Mononuclear cell (primary cell): ENCODE measurements around the gene CROT. TPM values are rescaled to one million over a fixed set of nuclear protein-coding genes. Genes with fewer than 3 reads are reported as not detected.

Experiments
- H3K27me3 ChIP-seq: 2 replicates; pipeline ENCODE4 v1.6.0; 2011; ENCODE audit warnings: low read length, control low read depth; ENCODE audit not compliant: insufficient read depth
- H3K4me1 ChIP-seq: 2 replicates; pipeline ENCODE4 v1.5.1; 2011; ENCODE audit warnings: mild to moderate bottlenecking, low read length, control low read depth; ENCODE audit not compliant: insufficient read depth
- H3K4me3 ChIP-seq: 2 replicates; pipeline ENCODE4 v1.5.1; 2011; ENCODE audit warnings: mild to moderate bottlenecking, low read length, moderate library complexity
- H3K9me3 ChIP-seq: 2 replicates; pipeline ENCODE4 v1.5.1; 2011; ENCODE audit warnings: low read depth, mild to moderate bottlenecking, control low read depth, low read length
- total RNA-seq: library from RNA; depleted of rRNA; stranded (reverse); fragments of >200 nt; gene quantifications from one replicate; pipeline ENCODE4 v1.2.3, GENCODE V29; 2012

The CROT gene
- total RNA-seq, 1 donor = 6.9 TPM

DNA sequence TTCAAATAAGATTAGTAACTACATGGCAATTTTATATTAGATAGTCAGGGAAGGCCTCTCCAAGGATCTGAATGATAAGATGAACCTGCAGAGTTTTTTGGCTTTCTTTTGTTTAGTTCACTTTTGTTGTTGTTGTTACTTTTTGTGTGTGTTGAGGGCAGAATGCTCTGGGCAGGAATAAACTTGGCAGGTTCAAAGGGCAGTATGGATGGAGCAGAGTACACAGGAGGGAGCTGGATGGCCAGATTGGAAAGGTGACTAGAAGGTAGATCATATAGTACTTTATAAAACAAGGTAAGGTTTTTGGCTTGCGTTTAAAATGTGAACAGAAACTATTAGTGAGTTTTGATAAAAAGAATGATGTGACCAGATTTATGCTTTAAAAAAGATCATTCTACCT lies 17.9 kb downstream of the CROT start:
- Histone ChIP-seq H3K9me3 (no peaks in the 10 kb centered on the region), H3K4me3 (no peak overlapping the region), H3K27me3 (no peaks in the 10 kb centered on the region), H3K4me1 (no peaks in the 10 kb centered on the region)

DNA sequence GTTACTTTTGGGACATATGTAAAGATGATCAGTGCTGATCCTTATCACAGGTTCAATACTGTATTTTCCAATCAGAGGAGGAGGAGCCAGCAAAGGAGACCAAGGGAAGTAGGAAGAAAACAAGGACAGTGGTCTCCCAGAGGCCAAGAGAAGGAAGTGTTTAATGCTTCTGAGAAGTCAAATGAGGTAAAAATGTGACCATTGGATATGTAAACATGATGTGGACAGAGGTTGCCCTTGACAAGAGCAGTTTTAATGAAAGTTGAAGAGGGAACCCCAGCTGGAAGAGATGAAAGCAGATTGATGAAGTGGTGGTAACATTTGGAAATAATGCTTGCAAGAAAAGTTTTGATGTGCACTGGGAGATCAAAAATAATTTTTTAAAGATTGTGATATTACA lies 18.8 kb downstream of the CROT start:
- no peaks in the 10 kb centered on the region for H3K27me3 ChIP-seq
- H3K4me1 ChIP-seq = no peaks in the 10 kb centered on the region
- H3K9me3 ChIP-seq = no peaks in the 10 kb centered on the region
- no peak overlapping the region for H3K4me3 ChIP-seq

DNA sequence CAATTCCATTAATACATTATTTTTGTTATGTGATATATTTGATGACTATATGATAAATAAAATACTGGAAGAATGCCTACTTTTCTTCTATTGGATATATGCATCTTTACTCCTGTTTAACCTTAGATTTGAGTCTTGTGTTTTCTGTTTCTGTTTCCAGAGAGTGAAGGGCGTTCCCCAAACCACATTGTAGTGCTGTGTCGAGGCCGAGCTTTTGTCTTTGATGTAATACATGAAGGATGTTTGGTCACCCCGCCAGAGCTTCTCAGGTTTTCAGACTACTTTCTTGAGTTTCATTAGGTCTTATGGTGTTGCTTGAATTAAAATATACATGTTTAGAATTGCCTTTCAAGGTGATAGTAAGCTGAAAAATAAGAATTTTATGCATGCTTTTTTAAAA lies 23.8 kb downstream of the CROT start:
- H3K27me3 ChIP-seq = no peaks in the 10 kb centered on the region
- no peaks in the 10 kb centered on the region for H3K9me3 ChIP-seq
- no peak overlapping the region for H3K4me3 ChIP-seq
- H3K4me1 ChIP-seq = no peaks in the 10 kb centered on the region

DNA sequence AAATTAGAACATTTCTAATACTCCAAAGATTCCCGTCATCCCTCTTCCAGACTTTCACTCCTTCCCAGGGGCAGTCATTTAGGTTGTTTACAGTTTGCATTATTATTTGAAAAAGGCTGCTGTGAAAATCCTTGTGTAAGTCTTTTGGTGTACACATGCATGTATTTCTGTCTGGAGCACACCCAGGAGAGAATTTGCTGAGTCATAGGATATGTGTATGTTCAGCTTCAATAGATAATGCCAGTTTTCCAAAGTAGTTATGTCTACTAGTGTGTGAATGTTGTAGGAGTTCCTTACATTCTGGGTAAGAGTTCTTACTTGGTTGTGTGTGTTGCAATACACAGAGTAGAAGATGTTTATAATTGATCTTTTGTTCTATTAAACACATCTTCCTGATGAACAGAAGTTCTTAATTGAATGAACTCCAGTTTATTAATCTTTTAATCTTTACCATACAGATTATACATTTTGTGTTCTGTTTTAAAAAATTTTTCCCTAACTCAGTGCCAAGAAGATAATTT lies 25.3 kb downstream of the CROT start:
- Histone ChIP-seq H3K4me1 (no peaks in the 10 kb centered on the region), H3K9me3 (no peaks in the 10 kb centered on the region), H3K4me3 (no peak overlapping the region), H3K27me3 (no peaks in the 10 kb centered on the region)

DNA sequence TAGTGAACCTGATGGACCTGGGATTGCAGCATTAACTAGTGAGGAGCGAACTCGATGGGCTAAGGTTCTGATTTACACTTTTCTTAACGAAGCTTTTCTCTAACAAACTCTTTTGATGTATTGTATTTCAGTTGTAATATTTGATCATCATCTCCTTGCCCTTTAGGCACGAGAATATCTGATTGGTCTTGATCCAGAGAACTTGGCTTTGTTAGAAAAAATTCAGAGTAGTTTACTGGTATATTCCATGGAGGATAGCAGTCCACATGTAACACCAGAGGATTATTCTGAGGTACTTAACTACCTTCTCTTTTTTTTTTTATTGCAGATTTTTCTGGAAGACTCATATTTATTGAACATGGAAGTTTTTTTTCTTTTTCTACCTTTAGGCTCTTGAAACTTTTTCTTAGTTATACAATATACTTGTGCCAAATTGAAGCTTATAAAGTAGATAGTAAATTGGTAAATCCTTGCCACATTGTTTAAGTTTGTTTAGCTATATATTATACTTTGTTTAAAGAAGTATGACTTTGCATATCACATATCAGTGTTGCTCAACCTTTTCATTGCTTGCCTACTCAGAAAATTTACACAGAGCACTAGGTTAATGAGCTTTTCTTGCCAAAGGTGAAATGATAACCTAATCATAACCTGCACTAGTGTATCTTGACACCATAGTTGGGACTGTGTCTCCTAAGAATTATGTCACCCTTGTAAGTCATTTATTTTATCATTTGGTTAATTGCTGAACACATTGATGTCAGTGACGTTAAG lies 30.4 kb downstream of the CROT start:
- Histone ChIP-seq H3K27me3 (no peaks in the 10 kb centered on the region), H3K9me3 (no peaks in the 10 kb centered on the region), H3K4me3 (no peak overlapping the region), H3K4me1 (no peaks in the 10 kb centered on the region)

DNA sequence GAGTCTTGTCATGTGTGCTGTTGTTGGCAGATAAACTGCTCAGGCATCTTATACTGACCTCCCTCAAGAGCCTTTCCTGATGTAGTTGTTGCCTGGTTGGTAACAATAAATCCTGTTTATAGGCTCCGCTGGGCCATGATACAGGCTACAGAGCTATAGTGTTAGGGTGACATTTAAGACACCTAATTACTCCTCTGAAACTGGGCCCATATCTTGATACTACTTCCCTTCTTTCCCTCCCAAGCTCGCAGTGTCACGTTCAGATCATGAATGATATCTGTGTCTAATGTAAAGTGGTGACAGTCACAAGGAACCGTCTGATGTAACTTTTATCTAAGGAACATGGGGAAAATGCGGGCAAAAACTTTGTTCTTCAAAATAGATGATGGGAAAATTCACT lies 35.4 kb downstream of the CROT start:
- no peak overlapping the region for H3K4me3 ChIP-seq

DNA sequence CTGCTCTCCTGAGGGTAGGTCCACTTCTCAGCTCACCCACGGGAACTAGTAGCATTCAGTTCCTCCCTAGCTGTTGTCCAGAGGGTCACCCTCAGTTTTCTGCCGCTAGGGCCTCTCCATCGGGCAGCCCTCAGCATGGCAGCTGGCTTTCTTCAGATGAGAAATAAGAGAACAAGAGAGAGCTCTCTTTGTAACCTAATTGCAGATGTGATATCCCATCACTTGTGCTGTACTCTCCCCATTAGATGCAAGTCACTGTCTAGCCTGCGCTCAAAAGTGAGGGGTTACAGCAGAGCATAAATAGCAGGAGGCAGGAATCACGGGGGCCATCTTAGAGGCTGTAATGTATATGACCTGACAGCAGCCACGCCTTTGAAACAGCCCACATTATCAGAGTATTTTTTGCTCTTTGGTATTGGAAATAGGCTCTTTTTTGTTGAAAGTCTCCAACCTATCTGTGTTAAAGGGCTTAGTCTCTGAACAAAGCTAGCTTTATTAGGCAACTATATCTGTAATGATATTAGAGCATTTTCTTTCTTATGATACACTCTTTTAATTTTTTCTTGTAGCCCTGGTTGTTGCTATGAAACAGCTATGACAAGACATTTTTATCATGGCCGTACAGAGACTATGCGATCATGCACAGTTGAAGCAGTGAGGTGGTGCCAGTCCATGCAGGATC lies 45.7 kb downstream of the CROT start:
- Histone ChIP-seq H3K9me3 (no peaks in the 10 kb centered on the region), H3K4me1 (no peaks in the 10 kb centered on the region), H3K27me3 (no peaks in the 10 kb centered on the region), H3K4me3 (no peak overlapping the region)

More for the DNA sequence above, 35.4 kb downstream of the CROT start:
- no peaks in the 10 kb centered on the region for H3K9me3 ChIP-seq
- H3K4me1 ChIP-seq = no peaks in the 10 kb centered on the region
- H3K27me3 ChIP-seq = no peaks in the 10 kb centered on the region

DNA sequence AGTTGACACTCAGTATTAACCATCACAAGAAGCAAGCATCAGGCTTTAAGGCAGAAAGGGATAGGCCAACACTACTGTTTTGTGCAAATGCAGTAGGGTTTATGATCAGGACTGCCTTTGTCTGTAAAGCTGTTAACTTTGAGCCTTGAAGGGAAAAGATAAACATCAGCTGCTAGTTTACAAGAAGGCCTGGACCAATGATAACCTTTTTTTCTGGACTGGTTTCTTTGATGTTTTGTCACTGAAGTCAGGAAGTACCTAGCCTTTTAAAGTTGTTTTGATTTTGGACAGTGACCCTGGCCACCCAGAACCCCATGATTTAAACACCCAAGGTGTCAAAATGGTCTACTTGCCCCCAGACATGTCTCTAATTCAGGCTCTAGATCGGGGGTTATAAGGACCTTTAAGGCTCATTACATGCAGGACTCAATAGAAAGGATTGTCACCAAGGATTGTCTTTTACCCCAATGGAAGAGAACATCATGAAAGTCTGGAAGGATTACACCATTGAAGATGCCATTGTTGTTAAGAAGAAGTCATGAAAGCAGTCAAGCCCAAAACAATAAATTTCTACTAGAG lies 50.1 kb downstream of the CROT start:
- Histone ChIP-seq H3K9me3 (no peaks in the 10 kb centered on the region), H3K4me3 (no peak overlapping the region), H3K27me3 (no peaks in the 10 kb centered on the region), H3K4me1 (no peaks in the 10 kb centered on the region)

DNA sequence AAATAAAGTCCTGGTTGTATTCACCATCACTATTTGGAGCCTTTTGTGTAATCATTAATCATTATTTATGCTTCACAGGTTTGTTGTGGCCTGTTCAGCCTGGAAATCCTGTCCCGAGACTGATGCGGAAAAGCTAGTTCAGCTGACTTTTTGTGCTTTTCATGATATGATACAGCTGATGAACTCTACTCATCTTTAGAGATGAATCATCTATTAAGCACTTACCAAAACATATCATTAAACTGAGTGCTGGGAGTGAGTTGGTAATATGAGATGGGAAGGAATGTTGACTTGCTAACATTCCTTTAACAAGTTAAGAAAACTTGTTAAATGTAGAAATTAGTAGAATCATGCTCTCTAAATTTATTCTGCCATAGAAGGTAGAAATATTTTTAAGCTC lies 53.0 kb downstream of the CROT start:
- Histone ChIP-seq H3K9me3 (no peaks in the 10 kb centered on the region), H3K4me1 (no peaks in the 10 kb centered on the region), H3K27me3 (no peaks in the 10 kb centered on the region), H3K4me3 (no peak overlapping the region)

DNA sequence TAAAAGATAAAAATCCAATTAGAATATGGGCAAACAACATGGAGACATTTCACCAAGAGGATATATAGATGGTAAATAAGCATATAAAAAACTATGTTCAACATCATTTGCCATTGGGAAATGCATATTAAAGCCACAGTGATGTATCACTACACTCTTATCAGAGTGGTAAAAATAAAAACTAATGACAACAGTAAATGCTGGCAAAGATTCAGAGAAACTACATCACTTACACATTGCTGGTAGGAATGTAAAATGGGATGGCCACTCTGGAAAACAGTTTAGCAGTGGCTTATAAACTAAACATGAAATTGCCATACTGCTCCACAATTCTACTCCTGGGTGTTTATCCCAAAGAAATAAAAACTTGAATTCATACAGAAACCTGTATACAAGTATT lies 59.2 kb downstream of the CROT start:
- H3K27me3 ChIP-seq = no peaks in the 10 kb centered on the region
- H3K4me3 ChIP-seq = no peak overlapping the region
- no peaks in the 10 kb centered on the region for H3K9me3 ChIP-seq
- H3K4me1 ChIP-seq = no peaks in the 10 kb centered on the region

DNA sequence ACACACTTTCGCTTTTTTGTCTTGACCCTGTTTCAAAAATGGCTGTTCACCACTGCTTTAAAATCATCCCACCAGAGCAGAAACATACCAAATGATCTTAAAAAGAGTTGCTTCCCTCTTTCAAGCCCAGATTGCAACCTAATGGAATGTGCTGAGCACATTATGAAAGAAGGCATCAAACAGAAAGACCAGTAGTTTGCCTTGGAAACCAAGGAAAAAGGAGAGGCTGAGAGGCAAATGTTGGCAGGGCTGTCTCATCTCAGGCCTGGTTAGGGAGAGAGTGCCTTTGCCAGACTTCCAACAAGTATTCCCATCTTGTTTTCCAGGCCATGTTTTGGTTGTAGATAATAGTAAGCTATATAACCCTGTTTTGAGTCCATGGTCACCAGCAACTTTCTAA lies 65.7 kb downstream of the CROT start:
- H3K4me1 ChIP-seq = no peaks in the 10 kb centered on the region
- no peaks in the 10 kb centered on the region for H3K27me3 ChIP-seq
- H3K9me3 ChIP-seq = no peaks in the 10 kb centered on the region
- no peak overlapping the region for H3K4me3 ChIP-seq

DNA sequence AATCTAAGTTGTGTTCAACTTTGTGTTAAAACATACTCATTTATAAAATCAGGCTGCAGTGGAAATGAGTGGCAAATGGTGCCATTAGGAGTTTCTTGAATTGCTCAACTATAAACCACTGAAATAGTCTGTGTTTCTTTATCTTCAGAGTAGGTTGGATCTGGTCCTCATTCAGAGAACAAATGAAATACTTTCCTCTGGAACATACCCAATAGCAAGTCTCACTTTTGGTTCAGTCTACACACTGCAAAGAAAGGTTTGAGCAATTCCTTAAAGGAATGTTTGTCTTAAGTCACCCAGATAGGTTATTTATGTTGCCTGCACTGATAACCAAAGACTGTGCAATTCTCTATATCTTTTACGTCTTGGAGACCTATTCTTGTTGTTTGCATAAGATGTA lies 67.6 kb downstream of the CROT start:
- Histone ChIP-seq H3K27me3 (no peaks in the 10 kb centered on the region), H3K4me3 (no peak overlapping the region), H3K9me3 (no peaks in the 10 kb centered on the region), H3K4me1 (no peaks in the 10 kb centered on the region)

DNA sequence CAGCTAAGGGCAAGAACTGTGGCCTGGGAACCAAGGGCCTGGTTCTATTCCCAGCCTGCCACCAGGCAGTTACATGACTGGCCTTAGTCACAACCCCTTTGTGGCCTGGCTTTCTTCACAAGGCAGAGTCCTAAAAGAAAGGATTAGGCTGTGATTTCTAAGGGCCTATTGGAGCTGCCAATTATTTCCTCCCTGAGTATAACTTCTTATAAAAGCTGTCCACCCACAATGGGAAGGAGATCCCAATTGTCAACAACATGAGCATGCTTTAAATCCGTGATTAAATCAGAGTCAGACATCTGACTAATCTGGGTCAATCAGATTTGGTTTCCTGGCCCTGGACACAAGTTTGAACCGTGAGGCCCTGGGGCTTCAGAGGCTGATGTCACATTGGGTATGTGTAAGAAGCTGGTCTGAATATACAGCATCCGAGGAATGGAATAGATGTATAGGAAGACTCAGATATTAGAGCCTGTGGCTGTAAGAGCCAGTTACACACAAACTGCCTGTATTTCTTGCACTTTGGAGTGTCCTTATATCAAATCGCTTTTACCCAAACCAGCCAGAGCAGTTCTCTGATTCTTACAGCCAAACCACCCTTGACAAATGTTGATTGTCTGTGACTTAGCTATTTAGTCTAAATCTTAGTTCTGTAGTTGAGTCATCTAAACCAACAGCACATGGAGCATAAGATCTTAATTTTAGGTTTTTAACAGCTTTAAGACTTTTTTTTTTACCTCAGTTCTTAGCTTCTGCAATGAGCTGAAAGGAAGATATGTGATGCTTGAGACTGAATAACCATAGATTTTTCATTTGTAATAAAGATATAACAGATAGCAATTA lies 68.7 kb downstream of the CROT start:
- Histone ChIP-seq H3K27me3 (no peaks in the 10 kb centered on the region), H3K9me3 (no peaks in the 10 kb centered on the region), H3K4me1 (no peaks in the 10 kb centered on the region), H3K4me3 (no peak overlapping the region)

DNA sequence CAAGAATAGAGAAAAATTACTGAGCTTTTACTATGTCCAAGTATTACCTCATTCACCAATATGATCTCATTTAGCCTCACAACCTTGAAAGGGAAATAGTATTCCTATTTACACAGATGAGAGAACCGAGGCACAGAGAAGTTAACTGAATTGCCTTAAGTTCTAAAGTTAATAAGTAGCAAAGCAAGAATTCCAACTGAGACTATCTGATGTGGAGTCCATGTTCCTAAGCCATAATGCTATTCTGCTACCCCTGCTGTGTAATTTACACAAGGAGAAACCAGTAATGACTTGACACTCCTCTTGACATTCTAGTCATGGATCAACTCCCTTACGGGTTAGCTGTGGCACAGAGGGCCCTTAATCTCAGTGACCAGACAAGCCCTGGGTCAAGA lies 69.3 kb downstream of the CROT start:
- H3K27me3 ChIP-seq = no peaks in the 10 kb centered on the region
- H3K4me3 ChIP-seq = no peak overlapping the region
- H3K4me1 ChIP-seq = no peaks in the 10 kb centered on the region
- H3K9me3 ChIP-seq = no peaks in the 10 kb centered on the region
